PC-3 (cell line): ENCODE measurements around the gene BMPER. TPM values are rescaled to one million over a fixed set of nuclear protein-coding genes. Genes with fewer than 3 reads are reported as not detected.
A peak's percentile ranks its signal among the peaks of the same experiment; 100 is the strongest.

Experiments used
- ATAC-seq: fragments of 200-7000 bp; cut with Tn5 transposase; 2 replicates; pipeline ENCODE4 v1.9.1; 2020; ENCODE audit warnings: mild to moderate bottlenecking, moderate library complexity
- BruUV-seq: library from RNA; stranded (reverse); fragments of 400-500 nt; replicated peaks from 2 replicates; lab custom pipeline; 2021; lab: Mats Ljungman, UMichigan
- CTCF ChIA-PET: fragments of 300-600 bp; sonication (Branson Sonifier 250); formaldehyde crosslinking; loops from one replicate; lab custom pipeline; 2022; ENCODE audit warnings: antibody characterized with exemption; lab: Charles Lee
- POLR2A ChIA-PET: fragments of 300-600 bp; sonication (Branson Sonifier 250); formaldehyde crosslinking; loops from one replicate; lab custom pipeline; 2022; ENCODE audit warnings: antibody characterized with exemption; ENCODE audit not compliant: unreplicated experiment; lab: Charles Lee
- DNase-seq: peaks from one replicate; pipeline ENCODE4 v3.0.0-alpha.2; 2015
- H2AFZ ChIP-seq: fragments of 300-600 bp; sonication (generic); 2 replicates; pipeline ENCODE4 v1.6.0; 2016; ENCODE audit warnings: antibody characterized with exemption, low read length
- H3F3A ChIP-seq: fragments of 300-600 bp; sonication (generic); one replicate; pipeline ENCODE4 v1.6.0; 2017; ENCODE audit warnings: antibody characterized with exemption, low read length, control low read depth, mild to moderate bottlenecking; ENCODE audit not compliant: unreplicated experiment
- H3K27ac ChIP-seq: fragments of 300-600 bp; sonication (generic); 2 replicates; pipeline ENCODE4 v1.5.1; 2016; ENCODE audit warnings: mild to moderate bottlenecking, low read length
- H3K27me3 ChIP-seq: fragments of 300-600 bp; sonication (generic); 2 replicates; pipeline ENCODE4 v1.6.1; 2016; ENCODE audit warnings: low read length, mixed read lengths
- H3K36me3 ChIP-seq: fragments of 300-600 bp; sonication (generic); 2 replicates; pipeline ENCODE4 v1.6.1; 2016; ENCODE audit warnings: low read depth, mixed run types, low read length, mixed read lengths
- H3K4me1 ChIP-seq: fragments of 300-600 bp; sonication (generic); 2 replicates; pipeline ENCODE4 v1.5.1; 2016; ENCODE audit warnings: low read length; ENCODE audit not compliant: insufficient read depth
- H3K4me2 ChIP-seq: fragments of 300-600 bp; sonication (generic); 2 replicates; pipeline ENCODE4 v1.6.0; 2016; ENCODE audit warnings: low read length
- H3K4me3 ChIP-seq: fragments of 300-600 bp; sonication (generic); 2 replicates; pipeline ENCODE4 v1.5.1; 2016; ENCODE audit warnings: mild to moderate bottlenecking, low read length, mixed read lengths
- H3K79me2 ChIP-seq: fragments of 300-600 bp; sonication (generic); 2 replicates; pipeline ENCODE4 v1.6.1; 2017; ENCODE audit warnings: low read length, mixed read lengths
- H3K9ac ChIP-seq: fragments of 300-600 bp; sonication (generic); 2 replicates; pipeline ENCODE4 v1.6.0; 2016; ENCODE audit warnings: mild to moderate bottlenecking, low read length
- H3K9me2 ChIP-seq: fragments of 300-600 bp; sonication (generic); replicated peaks from 2 replicates; pipeline ENCODE4 v1.6.1; 2016; ENCODE audit warnings: mixed run types, low read length, mixed read lengths
- H3K9me3 ChIP-seq: fragments of 300-600 bp; sonication (generic); 2 replicates; pipeline ENCODE4 v1.6.1; 2016; ENCODE audit warnings: low read length, mixed read lengths
- H4K20me1 ChIP-seq: fragments of 300-600 bp; sonication (generic); 2 replicates; pipeline ENCODE4 v1.6.1; 2016; ENCODE audit warnings: low read length, mixed read lengths
- EZH2 ChIP-seq: fragments of 300-600 bp; sonication (generic); IDR thresholded peaks from one replicate; pipeline ENCODE4 v1.6.1; 2017; ENCODE audit warnings: antibody characterized with exemption, mild to moderate bottlenecking, low read length; ENCODE audit not compliant: unreplicated experiment
- EZH2phosphoT487 ChIP-seq: fragments of 300-600 bp; sonication (generic); IDR thresholded peaks from 2 replicates; pipeline ENCODE4 v1.6.1; 2018; ENCODE audit warnings: mild to moderate bottlenecking, antibody characterized with exemption, low read length, borderline replicate concordance
- intact Hi-C: fragments of 100-400 bp; cut with micrococcal nuclease; formaldehyde crosslinking; loops from 2 replicates; pipeline ENCODE4 v1.9.0; 2023
- total RNA-seq: library from RNA; depleted of rRNA; stranded (reverse); fragments of >200 nt; gene quantifications from 2 replicates; pipeline ENCODE4 v1.2.3, GENCODE V29; 2014
- TF ChIP-seq, protein P1 (sequence below): fragments of 300-600 bp; sonication (generic); conservative IDR thresholded peaks from 2 replicates; pipeline ENCODE4 v1.5.1; 2017; ENCODE audit warnings: antibody characterized with exemption, low read depth, mild to moderate bottlenecking, low read length

BMPER gene
- total RNA-seq, 1 experiment from 2014 or later = 0.11 TPM

GRCh38 chr7:33909755-33910154 lies 4.4 kb downstream of the BMPER start:
- no TSS peak for BruUV-seq
- Histone ChIP-seq H3F3A (no peaks in the 10 kb centered on the region), H3K36me3 (no peaks in the 10 kb centered on the region), H3K9ac (no peak overlapping the region), H2AFZ (no peak overlapping the region), H3K27me3 (peaks cover 70% of the 10 kb centered on the region), H3K9me3 (no peaks in the 10 kb centered on the region), H3K27ac (no peak overlapping the region), H3K9me2 (no peaks in the 10 kb centered on the region), H3K4me3 (no peak overlapping the region), H3K79me2 (no peaks in the 10 kb centered on the region), H3K4me2 (no peak overlapping the region), H3K4me1 (no peaks in the 10 kb centered on the region), H4K20me1 (no peaks in the 10 kb centered on the region)
- ChIA-PET CTCF (interaction anchor here (0.6 to 0.8 kb wide), 3 partner anchors 23 to 225 kb away, joined by 3 to 5 read pairs (median 3); no protein-coding TSS in a partner anchor), POLR2A (no interaction called here)
- no peak for TF ChIP-seq EZH2phosphoT487
- TF ChIP-seq, protein P1, sequence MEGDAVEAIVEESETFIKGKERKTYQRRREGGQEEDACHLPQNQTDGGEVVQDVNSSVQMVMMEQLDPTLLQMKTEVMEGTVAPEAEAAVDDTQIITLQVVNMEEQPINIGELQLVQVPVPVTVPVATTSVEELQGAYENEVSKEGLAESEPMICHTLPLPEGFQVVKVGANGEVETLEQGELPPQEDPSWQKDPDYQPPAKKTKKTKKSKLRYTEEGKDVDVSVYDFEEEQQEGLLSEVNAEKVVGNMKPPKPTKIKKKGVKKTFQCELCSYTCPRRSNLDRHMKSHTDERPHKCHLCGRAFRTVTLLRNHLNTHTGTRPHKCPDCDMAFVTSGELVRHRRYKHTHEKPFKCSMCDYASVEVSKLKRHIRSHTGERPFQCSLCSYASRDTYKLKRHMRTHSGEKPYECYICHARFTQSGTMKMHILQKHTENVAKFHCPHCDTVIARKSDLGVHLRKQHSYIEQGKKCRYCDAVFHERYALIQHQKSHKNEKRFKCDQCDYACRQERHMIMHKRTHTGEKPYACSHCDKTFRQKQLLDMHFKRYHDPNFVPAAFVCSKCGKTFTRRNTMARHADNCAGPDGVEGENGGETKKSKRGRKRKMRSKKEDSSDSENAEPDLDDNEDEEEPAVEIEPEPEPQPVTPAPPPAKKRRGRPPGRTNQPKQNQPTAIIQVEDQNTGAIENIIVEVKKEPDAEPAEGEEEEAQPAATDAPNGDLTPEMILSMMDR = no peak
- TF ChIP-seq EZH2 = no peak
- ATAC-seq = no peak
- intact Hi-C loops = loop anchor here (10.0 kb wide), 2 partner anchors 575 to 665 kb away; no protein-coding TSS in a partner anchor
- DNase-seq = no peak

- Histone ChIP-seq H3K27ac (no peak overlapping the region), H3K9ac (no peak overlapping the region), H3K79me2 (no peaks in the 10 kb centered on the region), H3K9me3 (no peaks in the 10 kb centered on the region), H3K4me3 (no peak overlapping the region), H3K4me1 (no peaks in the 10 kb centered on the region), H3K36me3 (no peaks in the 10 kb centered on the region), H3F3A (no peaks in the 10 kb centered on the region), H3K9me2 (no peaks in the 10 kb centered on the region), H3K27me3 (peaks cover 63% of the 10 kb centered on the region), H3K4me2 (no peak overlapping the region), H4K20me1 (no peaks in the 10 kb centered on the region), H2AFZ (no peak overlapping the region)
- no peak for DNase-seq
- TF ChIP-seq EZH2 (no peak), EZH2phosphoT487 (no peak)
- TF ChIP-seq, protein P1 = no peak
- no TSS peak for BruUV-seq
- CTCF ChIA-PET = no interaction called here
- intact Hi-C loops = no loop called here
- no peak for ATAC-seq
- POLR2A ChIA-PET = no interaction called here
These were observed 5.4 kb downstream of the BMPER start for GRCh38 chr7:33910756-33911155.

DNA sequence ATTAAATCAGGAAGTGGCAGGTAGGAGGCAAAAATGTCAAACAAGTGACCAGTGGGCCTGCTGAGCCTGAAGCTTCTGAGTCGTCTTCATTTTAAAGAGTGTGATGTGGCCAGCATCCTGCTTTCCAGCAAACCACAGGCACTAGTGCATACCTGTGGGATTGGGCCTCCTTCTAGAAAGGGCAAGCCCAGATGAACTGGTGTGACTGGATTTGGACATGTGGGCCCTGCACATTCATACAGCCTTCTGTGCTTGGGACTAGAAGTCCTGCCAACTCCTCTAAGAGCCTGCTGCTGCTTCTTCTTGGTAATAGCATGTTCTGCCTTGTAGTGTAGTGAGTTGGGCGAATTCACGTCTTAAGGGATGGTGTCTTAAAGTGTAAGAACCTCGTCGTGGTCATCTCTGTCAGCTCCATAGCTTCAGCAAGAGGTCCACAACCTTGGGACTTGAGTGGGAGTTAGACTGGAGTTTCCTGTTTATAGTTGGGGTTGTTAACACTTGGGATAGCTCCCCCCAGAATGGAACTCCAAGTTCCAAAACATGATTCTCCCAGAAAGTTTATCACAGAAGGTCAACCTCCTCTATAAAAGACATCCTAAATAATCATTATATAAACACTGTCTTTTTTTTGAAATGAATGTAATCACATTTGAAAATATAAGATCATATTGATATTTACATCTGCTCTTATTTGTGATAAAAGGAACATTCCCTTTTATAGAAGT lies 11.2 kb downstream of the BMPER start:
- H3K27me3 ChIP-seq = peaks cover 19% of the 10 kb centered on the region
- ChIA-PET CTCF (no interaction called here), POLR2A (no interaction called here)
- no TSS peak for BruUV-seq
- no peaks in the 10 kb centered on the region for H4K20me1 ChIP-seq
- DNase-seq (peak; percentile 32), ATAC-seq (no peak)
- no peak overlapping the region for H3K9ac ChIP-seq
- H3F3A ChIP-seq = no peaks in the 10 kb centered on the region
- no peak for TF ChIP-seq EZH2
- no peak for TF ChIP-seq EZH2phosphoT487
- TF ChIP-seq, protein P1 = no peak
- no peaks in the 10 kb centered on the region for H3K9me2 ChIP-seq
- no peak overlapping the region for H3K4me3 ChIP-seq
- H3K36me3 ChIP-seq = no peaks in the 10 kb centered on the region
- no peak overlapping the region for H2AFZ ChIP-seq
- H3K9me3 ChIP-seq = no peaks in the 10 kb centered on the region
- no peak overlapping the region for H3K27ac ChIP-seq
- H3K79me2 ChIP-seq = no peaks in the 10 kb centered on the region
- H3K4me1 ChIP-seq = no peaks in the 10 kb centered on the region
- no peak overlapping the region for H3K4me2 ChIP-seq
- intact Hi-C loops = no loop called here
